A673 (cell line): ENCODE measurements around the gene LMTK3.

Source experiments
- CTCF ChIP-seq: fragments of 300-800, 200-600 bp; sonication (generic); conservative IDR thresholded peaks from 2 replicates; pipeline ENCODE4 v1.5.1; 2017; ENCODE audit warnings: low read depth, mild to moderate bottlenecking, antibody characterized with exemption, low read length, moderate library complexity, mixed read lengths
- EZH2 ChIP-seq: fragments of 200-600 bp; sonication (generic); IDR thresholded peaks from 2 replicates; pipeline ENCODE4 v1.6.1; 2017; ENCODE audit warnings: borderline replicate concordance, low read depth, mild to moderate bottlenecking, mixed read lengths, antibody characterized with exemption, low read length; ENCODE audit not compliant: poor library complexity, severe bottlenecking

- TF ChIP-seq CTCF (no peak), EZH2 (no peak)
Measured at GRCh38 chr19:48544856-48545750, 33.5 kb upstream of the LMTK3 start.
